Ammon's horn (tissue), 1 donor: ENCODE results near the gene ZNF239.
"Not testable (repeated sequence)": the region's sequence is repeated elsewhere in the genome, so short reads cannot be mapped to it uniquely, and the experiment has no call there.

Source experiments
- DNase-seq: peaks from one replicate; pipeline ENCODE4 v3.0.0-alpha.2; 2016; ENCODE audit warnings: low spot score

Gene ZNF239

DNA sequence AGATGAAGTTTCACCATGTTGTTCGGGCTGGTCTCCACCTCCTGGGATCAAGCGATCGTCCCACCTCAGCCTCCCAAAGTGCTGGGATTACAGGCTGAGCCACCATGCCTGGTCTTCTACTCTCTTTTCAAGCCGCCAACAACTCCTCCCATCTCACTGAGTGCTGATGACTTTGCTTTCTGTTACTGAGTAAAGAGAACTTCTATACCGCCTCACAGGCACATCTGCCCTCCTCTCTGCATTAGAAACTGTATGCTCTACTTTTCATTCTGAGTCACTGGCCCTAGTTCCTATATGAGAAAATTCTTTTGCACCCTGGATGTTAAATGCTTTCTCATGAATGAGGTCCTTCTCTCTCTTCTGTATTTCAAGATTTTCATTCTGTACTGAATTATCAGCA, 2.2 kb upstream of the ZNF239 start:
- DNase-seq, result no peak

DNA sequence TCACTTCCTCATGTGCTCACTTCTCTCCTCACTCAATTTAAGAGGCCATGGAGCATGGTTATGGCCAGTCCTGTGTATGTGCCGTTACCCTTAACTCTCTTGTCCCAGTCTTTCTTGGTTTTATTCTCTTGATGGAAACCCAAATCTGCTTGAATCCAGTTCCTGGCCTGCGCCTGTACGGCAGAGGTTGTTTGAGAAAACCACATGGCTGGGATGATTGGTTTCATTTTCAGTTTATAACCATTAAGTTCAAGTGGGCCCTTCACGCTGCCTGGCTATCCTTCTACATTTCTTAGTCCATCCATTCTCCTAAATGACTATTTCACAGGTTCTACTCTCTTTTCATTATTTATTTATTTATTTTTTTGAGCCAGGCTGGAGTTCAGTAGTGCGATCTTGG, 1.6 kb upstream of the ZNF239 start:
- no peak for DNase-seq

DNA sequence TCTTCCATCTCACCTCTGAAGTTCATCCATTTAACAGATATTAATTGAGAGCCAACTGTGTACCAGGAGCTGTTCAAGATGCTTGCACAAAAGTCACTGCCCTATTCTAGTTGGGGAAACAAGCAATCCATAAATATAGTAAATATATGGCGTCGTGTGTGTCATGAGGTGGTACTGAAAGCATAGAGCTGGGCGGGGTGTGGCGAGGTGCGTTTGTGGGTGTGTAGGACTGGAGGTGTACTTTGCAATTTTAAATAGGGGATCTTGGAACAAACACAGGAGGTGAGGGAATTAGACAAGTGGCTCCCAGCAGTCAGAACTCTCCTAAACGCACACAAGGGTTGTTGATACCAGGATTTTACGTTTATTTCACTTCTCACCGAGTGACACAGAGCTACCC, 490 bp upstream of the ZNF239 start:
- DNase-seq, result no peak

DNA sequence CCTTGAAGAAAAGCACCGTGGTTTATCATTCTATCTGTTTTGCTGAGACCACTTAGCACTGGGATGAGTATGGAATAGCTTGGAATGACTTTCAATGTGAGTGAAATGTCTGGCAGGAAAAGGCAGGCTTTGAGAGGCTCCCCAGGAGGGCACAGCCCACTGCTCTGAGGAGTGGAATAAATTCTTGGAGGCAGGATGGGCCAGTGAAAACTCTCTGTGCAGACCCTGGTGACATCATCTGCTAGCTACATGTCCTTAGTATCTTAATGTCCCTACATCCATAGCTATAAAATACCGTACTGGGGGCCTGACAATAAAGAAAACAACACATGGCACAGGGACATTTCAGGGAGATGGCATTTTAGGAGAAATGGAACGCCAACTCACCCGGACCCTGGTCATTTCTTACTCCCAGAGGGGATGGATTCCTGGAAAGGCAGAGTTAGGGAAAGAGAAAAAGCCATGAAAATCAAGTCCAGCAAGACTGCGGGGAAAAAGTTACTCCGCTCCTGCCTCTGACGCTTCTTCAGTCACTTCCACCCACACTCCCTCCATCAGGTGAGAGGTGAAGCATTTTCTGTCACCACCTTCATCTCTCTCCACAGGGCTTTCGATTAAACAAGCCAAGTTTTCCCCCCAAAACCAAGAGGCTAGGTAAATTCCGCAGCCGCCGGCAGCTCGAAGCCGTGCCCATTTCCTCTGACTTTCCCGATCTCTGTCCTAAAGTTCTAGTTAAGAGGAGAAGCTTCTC, 991 bp downstream of the ZNF239 start:
- no peak for DNase-seq

GRCh38 chr10:43570971-43571370, 3.4 kb downstream of the ZNF239 start:
- no peak for DNase-seq

DNA sequence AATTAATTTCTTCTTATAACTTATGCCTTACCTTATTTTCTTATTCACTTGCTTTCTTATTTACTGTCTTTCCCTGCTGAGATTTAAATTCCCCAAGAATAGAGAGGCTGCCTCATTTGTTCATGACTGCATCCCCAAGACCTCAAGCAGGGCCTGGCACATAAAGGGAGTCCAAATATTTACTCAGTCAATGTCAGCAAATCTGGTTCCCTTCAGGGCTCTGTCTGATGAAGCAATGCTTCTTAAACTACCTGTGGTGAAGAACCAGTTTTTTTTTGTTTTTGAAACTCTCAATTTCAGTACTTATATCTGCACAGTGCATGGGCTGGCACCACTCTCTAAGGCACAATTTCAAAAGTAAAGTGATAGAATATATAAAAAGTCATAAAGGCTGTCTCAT, 4.7 kb downstream of the ZNF239 start:
- DNase-seq, result no peak

GRCh38 chr10:43557214-43557613, 17.2 kb downstream of the ZNF239 start:
- no peak for DNase-seq

DNA sequence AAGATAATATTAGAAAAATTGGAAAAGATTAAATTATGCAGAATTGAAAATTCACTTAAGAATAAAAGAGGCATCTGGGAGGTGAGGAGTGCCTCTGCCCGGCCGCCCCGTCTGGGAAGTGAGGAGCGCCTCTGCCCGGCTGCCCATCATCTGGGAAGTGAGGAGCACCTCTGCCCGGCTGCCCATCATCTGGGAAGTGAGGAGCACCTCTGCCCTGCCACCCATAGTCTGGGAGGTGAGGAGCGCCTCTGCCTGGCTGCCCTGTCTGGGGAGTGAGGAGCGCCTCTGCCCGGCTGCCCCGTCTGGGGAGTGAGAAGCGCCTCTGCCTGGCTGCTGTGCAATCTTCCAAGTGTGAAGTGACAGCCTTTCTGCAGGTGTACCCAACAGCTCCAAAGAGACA, 30.7 kb downstream of the ZNF239 start:
- not testable (repeated sequence) for DNase-seq

DNA sequence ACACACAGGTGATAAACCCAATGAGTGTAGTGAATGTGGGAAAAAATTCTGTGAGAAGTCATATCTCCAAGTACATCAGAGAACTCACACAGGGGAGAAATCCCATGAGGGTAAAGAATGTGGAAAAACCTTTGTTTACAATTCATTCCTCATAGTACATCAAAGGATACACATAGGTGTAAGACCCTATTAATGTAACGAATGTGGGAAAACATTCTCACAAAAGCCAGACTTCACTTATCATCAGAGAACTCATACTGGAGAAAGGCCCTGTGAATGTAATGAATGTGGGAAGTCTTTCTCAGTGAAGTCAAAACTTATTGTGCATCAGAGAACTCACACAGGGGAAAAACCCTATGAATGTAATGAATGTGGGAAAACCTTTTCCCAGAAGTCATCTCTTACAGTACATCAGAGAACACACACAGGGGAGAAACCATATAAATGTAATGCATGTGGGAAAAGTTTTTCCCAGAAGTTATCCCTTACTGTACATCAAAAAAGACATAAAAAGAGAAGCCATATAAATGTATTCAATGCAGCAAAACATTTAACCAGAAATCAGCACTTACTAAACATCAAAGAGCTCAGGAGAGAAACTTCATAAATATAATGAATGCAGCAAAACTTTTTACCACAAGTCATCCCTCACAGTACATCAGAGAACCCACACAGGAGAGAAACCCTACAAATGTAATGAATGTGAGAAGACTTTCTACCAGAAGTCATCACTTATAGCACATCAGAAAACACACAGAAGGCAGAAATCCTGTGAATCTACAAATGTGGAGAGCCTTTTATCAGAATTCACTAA, 49.8 kb downstream of the ZNF239 start:
- DNase-seq, result no peak
